HepG2 (cell line): ENCODE measurements around the gene METAP1D. TPM values are rescaled to one million over a fixed set of nuclear protein-coding genes. Genes with fewer than 3 reads are reported as not detected.

Source experiments
- ADNP ChIP-seq: sonication (generic); formaldehyde crosslinking; IDR thresholded peaks from 2 replicates; pipeline ENCODE4 v1.4.0; 2020; ENCODE audit warnings: missing genetic modification reagents
- BORCS8-MEF2B ChIP-seq: sonication (generic); formaldehyde crosslinking; IDR thresholded peaks from 2 replicates; pipeline ENCODE4 v1.8.0; 2022; ENCODE audit warnings: mild to moderate bottlenecking, missing genetic modification reagents
- FUBP1 ChIP-seq: sonication (generic); formaldehyde crosslinking; IDR thresholded peaks from 2 replicates; pipeline ENCODE4 v1.5.1; 2020; ENCODE audit warnings: missing genetic modification reagents, mild to moderate bottlenecking, borderline replicate concordance
- GMEB1 ChIP-seq: sonication (generic); formaldehyde crosslinking; IDR thresholded peaks from 2 replicates; pipeline ENCODE4 v1.5.1; 2020; ENCODE audit warnings: missing genetic modification reagents, mild to moderate bottlenecking, borderline replicate concordance
- HNRNPL ChIP-seq: fragments of 200-400 bp; formaldehyde crosslinking; IDR thresholded peaks from 2 replicates; pipeline ENCODE4 v1.6.1; 2017; ENCODE audit warnings: mild to moderate bottlenecking, low read depth, low read length
- KDM4B ChIP-seq: sonication (generic); formaldehyde crosslinking; IDR thresholded peaks from 2 replicates; pipeline ENCODE4 v1.4.0; 2020; ENCODE audit warnings: missing genetic modification reagents
- MAFF ChIP-seq: IDR thresholded peaks from 2 replicates; pipeline ENCODE4 v1.6.1; 2011; ENCODE audit warnings: low read depth, low read length, improper control_type of control experiment
- NAIF1 ChIP-seq: sonication (generic); formaldehyde crosslinking; IDR thresholded peaks from 2 replicates; pipeline ENCODE4 v1.5.0; 2020; ENCODE audit warnings: mild to moderate bottlenecking, missing genetic modification reagents, borderline replicate concordance
- RAD21 ChIP-seq: fragments of 450-650 bp; formaldehyde crosslinking; IDR thresholded peaks from 2 replicates; pipeline ENCODE4 v1.5.0; 2020; ENCODE audit warnings: mild to moderate bottlenecking
- RERE ChIP-seq: IDR thresholded peaks from 2 replicates; pipeline ENCODE4 v1.6.1; 2016; ENCODE audit warnings: low read depth, missing genetic modification reagents, missing compliant biosample characterization
- SALL1 ChIP-seq: sonication (generic); formaldehyde crosslinking; IDR thresholded peaks from 2 replicates; pipeline ENCODE4 v1.8.0; 2022; ENCODE audit warnings: mild to moderate bottlenecking, missing genetic modification reagents
- SIX1 ChIP-seq: sonication (generic); formaldehyde crosslinking; IDR thresholded peaks from 2 replicates; pipeline ENCODE4 v1.4.0; 2020; ENCODE audit warnings: missing genetic modification reagents, borderline replicate concordance
- SMAD9 ChIP-seq: sonication (generic); formaldehyde crosslinking; IDR thresholded peaks from 2 replicates; pipeline ENCODE4 v1.5.1; 2020; ENCODE audit warnings: mild to moderate bottlenecking, missing genetic modification reagents
- SP4 ChIP-seq: sonication (generic); formaldehyde crosslinking; IDR thresholded peaks from 2 replicates; pipeline ENCODE4 v1.8.1; 2023; ENCODE audit warnings: mild to moderate bottlenecking, missing genetic modification reagents
- ZFP41 ChIP-seq: sonication (generic); formaldehyde crosslinking; IDR thresholded peaks from 2 replicates; pipeline ENCODE4 v1.4.0; 2020; ENCODE audit warnings: mild to moderate bottlenecking, missing genetic modification reagents, borderline replicate concordance
- ZNF383 ChIP-seq: sonication (generic); formaldehyde crosslinking; IDR thresholded peaks from 2 replicates; pipeline ENCODE4 v1.4.0; 2020; ENCODE audit warnings: missing genetic modification reagents, mild to moderate bottlenecking, borderline replicate concordance
- polyA plus RNA-seq, 8 experiments: library from polyadenylated mRNA; depleted of rRNA in 3 of 8; stranded (reverse) in 7 of 8; unstranded in 1 of 8; fragments of >200 nt; fragmentation: Illumina TruSeq in 4 of 8; extraction: Trizol in 4 of 8; gene quantifications; 2 replicates each; pipeline versions ENCODE4 v1.2.1 to v1.2.3, GENCODE V29; 2011 to 2016; ENCODE audit warnings: low read depth in 4 of 8, missing spikeins in 1 of 8, mixed read lengths in 1 of 8; ENCODE audit not compliant: insufficient read depth in 1 of 8
- total RNA-seq, 5 experiments: library from RNA; depleted of rRNA; stranded (reverse); fragments of >200 nt; fragmentation: Illumina TruSeq; extraction: Trizol; gene quantifications; 2 replicates each; pipeline ENCODE4 v1.2.3, GENCODE V29; 2016; ENCODE audit warnings: low read depth in 1 of 5
- TF ChIP-seq, protein P1 (sequence below): sonication (generic); formaldehyde crosslinking; IDR thresholded peaks from 2 replicates; pipeline ENCODE4 v1.8.1; 2023; ENCODE audit warnings: mild to moderate bottlenecking, missing genetic modification reagents

METAP1D gene
- total and polyA plus RNA-seq, 2 of the 13 experiments (the other 11 are each of a cell fraction or from before 2014, with no cell fraction given), result 14.7 to 21.6 TPM

DNA sequence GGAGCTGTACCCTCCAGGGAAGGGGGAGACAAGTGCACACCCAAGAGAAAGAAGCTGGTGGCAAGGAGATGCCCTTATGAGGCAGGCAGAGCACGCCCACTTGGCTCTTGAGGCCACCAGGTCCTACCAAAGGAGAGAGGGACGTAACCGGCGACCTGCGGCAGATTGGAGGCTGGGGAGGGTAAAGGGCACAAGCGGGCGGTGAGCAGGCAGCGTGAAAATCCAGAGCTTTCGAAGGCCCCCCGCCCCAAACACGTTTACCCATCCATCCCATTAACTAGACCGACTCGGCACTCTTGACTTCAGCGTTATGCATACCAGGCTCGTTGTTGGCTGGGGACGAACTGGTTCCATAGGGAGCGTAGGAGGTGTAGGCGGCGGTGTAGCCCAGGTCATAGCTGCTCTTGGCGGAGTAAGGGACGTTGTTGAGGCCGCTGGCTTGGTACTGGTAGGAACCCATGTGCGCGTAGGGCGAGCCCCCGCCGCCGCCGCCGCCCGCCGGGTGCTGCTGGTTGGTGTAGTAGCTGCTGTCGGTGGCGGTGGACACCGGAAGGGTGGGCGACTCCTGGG is 102.2 kb downstream of the METAP1D start (continued):
- 0 out of 2 replicates have a peak, but pooled peaks have one; percentile 73 for TF ChIP-seq FUBP1 (CRISPR knock-in tag)
- no peak for TF ChIP-seq ADNP (CRISPR knock-in tag)
- no peak for TF ChIP-seq MAFF
- TF ChIP-seq RERE, result no peak
- TF ChIP-seq SIX1 (CRISPR knock-in tag), result no peak
- peak; percentile 12; the same call in 1 of the 2 replicates for TF ChIP-seq SP4
- peak; percentile 14; the same call in 1 of the 2 replicates for TF ChIP-seq RAD21 (CRISPR knock-in tag)
- 0 out of 2 replicates have a peak, but pooled peaks have one; percentile 9 for TF ChIP-seq NAIF1
- no peak for TF ChIP-seq ZFP41
- 0 out of 2 replicates have a peak, but pooled peaks have one; percentile 18 for TF ChIP-seq ZNF383 (CRISPR knock-in tag)
- 0 out of 2 replicates have a peak, but pooled peaks have one; percentile 3 for TF ChIP-seq HNRNPL
- TF ChIP-seq BORCS8-MEF2B (CRISPR knock-in tag), result peak; percentile 26; the same call in 1 of the 2 replicates
- 0 out of 2 replicates have a peak, but pooled peaks have one; percentile 14 for TF ChIP-seq KDM4B (CRISPR knock-in tag)
- peak; percentile 33; the same call in 1 of the 2 replicates for TF ChIP-seq SALL1 (CRISPR knock-in tag)
- TF ChIP-seq SMAD9 (CRISPR knock-in tag), result no peak; the same call in 1 of the 2 replicates
- TF ChIP-seq, protein P1, sequence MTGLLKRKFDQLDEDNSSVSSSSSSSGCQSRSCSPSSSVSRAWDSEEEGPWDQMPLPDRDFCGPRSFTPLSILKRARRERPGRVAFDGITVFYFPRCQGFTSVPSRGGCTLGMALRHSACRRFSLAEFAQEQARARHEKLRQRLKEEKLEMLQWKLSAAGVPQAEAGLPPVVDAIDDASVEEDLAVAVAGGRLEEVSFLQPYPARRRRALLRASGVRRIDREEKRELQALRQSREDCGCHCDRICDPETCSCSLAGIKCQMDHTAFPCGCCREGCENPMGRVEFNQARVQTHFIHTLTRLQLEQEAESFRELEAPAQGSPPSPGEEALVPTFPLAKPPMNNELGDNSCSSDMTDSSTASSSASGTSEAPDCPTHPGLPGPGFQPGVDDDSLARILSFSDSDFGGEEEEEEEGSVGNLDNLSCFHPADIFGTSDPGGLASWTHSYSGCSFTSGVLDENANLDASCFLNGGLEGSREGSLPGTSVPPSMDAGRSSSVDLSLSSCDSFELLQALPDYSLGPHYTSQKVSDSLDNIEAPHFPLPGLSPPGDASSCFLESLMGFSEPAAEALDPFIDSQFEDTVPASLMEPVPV (CRISPR knock-in tag), result peak; percentile 48; the same call in 1 of the 2 replicates
- 0 out of 2 replicates have a peak, but pooled peaks have one; percentile 21 for TF ChIP-seq GMEB1 (CRISPR knock-in tag)
